Measurements from ENCODE around the gene MAB21L2.

GRCh38 chr4:150579551-150580234, 2.3 kb upstream of the MAB21L2 start:
- TF ChIP-seq, protein P1, sequence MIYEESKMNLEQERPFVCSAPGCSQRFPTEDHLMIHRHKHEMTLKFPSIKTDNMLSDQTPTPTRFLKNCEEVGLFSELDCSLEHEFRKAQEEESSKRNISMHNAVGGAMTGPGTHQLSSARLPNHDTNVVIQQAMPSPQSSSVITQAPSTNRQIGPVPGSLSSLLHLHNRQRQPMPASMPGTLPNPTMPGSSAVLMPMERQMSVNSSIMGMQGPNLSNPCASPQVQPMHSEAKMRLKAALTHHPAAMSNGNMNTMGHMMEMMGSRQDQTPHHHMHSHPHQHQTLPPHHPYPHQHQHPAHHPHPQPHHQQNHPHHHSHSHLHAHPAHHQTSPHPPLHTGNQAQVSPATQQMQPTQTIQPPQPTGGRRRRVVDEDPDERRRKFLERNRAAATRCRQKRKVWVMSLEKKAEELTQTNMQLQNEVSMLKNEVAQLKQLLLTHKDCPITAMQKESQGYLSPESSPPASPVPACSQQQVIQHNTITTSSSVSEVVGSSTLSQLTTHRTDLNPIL (CRISPR knock-in tag; IDR thresholded peaks at IDR 0.05; ENCODE audit: low read depth): no peak
- TF ChIP-seq ZFP30 (CRISPR knock-in tag; IDR thresholded peaks at IDR 0.05) (no peak), ISL1 (CRISPR knock-in tag; IDR thresholded peaks at IDR 0.05) (no peak), TOX (CRISPR knock-in tag; IDR thresholded peaks at IDR 0.05; ENCODE audit: borderline replicate concordance) (no peak), TCF4 (CRISPR knock-in tag; IDR thresholded peaks at IDR 0.05; ENCODE audit: borderline replicate concordance) (no peak), ARNTL (CRISPR knock-in tag; IDR thresholded peaks at IDR 0.05; ENCODE audit: borderline replicate concordance, low read depth) (no peak), BACH2 (CRISPR knock-in tag; IDR thresholded peaks at IDR 0.05; ENCODE audit: borderline replicate concordance) (no peak), OSR1 (CRISPR knock-in tag; IDR thresholded peaks at IDR 0.05) (no peak)
- TF ChIP-seq, protein P2, sequence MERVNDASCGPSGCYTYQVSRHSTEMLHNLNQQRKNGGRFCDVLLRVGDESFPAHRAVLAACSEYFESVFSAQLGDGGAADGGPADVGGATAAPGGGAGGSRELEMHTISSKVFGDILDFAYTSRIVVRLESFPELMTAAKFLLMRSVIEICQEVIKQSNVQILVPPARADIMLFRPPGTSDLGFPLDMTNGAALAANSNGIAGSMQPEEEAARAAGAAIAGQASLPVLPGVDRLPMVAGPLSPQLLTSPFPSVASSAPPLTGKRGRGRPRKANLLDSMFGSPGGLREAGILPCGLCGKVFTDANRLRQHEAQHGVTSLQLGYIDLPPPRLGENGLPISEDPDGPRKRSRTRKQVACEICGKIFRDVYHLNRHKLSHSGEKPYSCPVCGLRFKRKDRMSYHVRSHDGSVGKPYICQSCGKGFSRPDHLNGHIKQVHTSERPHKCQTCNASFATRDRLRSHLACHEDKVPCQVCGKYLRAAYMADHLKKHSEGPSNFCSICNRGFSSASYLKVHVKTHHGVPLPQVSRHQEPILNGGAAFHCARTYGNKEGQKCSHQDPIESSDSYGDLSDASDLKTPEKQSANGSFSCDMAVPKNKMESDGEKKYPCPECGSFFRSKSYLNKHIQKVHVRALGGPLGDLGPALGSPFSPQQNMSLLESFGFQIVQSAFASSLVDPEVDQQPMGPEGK (CRISPR knock-in tag; IDR thresholded peaks at IDR 0.05; ENCODE audit: borderline replicate concordance): no peak

Data from SK-N-SH treated with all-trans-retinoic acid at 6 μM for 48 hours (cell line).